HG03025 (cell line): ENCODE results near the gene RNU4-1.
"Not testable (repeated sequence)": the region's sequence is repeated elsewhere in the genome, so short reads cannot be mapped to it uniquely, and the experiment has no call there.

Source experiments
- ATAC-seq: cut with Tn5 transposase; IDR thresholded peaks from one replicate; pipeline ENCODE4 v1.9.1; 2021; ENCODE audit warnings: mild to moderate bottlenecking, moderate library complexity; ENCODE audit not compliant: unreplicated experiment, low FRiP score

The RNU4-1 gene

DNA sequence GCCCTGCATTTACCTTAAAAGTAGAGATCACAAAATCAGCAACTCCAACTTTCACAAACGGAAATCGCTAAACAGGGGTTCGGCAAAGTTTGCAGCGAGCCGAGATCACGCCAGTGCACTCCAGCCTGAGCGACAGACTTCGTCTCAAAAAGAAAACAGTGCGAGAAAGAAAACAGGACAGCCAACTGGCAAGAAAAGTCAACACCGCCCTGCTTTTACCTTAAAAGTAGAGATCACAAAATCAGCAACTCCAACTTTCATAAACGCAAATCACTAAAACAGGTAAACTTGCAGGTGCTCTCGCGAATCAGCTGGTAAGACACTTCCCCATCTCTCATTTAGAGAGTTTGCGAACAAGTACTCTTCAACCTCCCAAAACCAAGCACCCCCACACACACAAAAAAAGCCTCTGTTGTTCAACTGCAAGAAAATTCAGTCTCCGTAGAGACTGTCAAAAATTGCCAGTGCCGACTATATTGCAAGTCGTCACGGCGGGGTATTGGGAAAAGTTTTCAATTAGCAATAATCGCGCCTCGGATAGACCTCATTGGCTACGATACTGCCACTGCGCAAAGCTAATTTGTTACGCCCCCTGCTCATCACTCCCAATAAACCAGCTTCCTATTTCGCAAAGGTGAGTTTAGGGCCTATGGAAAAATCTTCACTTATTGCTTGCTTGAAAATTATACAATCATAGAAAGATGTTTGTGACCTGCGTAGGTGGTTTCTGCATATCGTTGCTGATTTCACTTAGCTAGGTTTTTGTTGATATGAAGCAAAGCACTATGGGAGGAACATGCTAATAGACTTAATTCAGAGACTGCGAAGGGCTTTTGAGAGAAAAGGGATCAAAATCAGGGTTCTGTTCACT lies at the start of gene RNU4-1:
RNU4-1 (minus strand) TSS at position 577 of the 871 bp plus-strand sequence.
- ATAC-seq = peak; percentile 37

DNA sequence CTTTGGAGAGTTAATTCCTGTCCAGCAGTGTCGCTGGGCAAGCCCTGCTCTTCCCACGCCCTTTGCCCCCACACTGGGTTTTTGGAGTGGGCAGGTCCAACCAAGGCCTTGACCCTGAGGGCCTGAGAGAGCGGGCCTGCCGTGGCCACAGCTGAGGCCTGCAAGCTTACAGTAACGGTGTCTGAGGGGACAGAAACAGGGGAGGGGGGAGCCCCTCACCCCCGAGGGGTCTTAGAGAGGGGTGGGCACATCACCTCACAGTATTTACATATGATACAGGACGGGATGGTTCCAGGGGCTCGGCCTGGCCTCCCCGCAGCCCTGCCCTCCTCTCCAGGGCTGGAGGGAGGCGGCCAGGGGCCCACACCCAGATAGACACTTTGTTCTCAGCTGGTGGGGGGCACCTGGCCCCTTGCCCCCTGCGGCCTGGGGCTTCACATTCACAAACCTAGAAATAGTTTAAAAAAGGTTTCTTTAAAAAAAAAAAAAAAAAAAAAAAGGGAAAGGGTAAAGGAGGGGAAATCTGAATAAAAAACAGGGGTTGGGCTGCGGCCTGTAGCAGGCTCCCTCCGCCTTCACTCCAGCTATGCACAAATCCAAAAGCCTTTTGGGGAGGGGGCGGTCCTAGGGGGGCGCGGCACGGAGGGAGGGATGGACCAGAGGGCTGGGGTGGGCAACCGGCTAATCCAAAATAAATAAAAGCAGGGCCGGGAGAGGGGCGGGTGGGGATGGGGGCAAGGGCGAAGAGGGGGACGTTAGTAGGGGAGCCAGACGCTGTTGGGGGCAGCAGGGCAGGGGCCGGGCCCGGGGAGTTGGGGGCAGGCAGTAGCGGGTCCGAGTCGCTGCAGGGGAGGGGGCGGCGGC lies 49.4 kb upstream of the RNU4-1 start:
- no peak for ATAC-seq

DNA sequence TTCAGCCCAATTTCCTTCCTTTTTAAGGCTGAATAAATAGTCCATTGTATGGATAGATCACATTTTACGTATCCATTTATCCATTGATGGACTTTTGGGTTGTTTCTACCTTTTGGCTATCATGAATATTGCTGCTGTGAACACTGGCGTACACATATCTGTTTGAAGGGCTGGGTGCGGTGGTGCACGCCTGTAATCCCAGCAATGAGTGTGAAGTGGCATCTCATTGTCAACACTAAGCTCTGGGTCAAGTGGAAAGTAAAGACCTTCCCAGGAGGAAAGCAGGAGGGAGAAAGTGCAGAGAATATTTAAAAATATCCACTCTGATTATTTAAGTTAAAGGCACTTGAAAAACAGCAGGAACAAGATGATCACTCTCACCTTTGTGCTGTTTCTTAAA lies 46.2 kb upstream of the RNU4-1 start:
- no peak for ATAC-seq

DNA sequence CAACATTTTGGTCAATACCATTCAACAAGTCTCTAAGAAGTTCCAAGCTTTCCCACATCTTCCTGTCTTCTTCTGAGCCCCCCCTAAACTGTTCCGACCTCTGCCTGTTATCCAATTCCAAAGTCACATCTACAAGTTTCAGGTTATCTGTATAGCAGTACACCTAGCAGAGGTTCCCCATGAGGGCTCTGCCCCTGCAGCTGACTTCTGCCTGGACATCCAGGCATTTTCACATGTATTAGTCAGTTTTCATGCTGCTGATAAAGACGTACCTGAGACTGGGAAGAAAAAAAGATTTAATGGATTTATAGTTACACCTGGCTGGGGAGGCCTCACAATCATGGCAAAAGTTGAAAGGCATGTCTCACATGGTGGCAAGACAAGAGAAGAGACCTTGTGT lies 44.7 kb upstream of the RNU4-1 start:
- ATAC-seq = no peak

DNA sequence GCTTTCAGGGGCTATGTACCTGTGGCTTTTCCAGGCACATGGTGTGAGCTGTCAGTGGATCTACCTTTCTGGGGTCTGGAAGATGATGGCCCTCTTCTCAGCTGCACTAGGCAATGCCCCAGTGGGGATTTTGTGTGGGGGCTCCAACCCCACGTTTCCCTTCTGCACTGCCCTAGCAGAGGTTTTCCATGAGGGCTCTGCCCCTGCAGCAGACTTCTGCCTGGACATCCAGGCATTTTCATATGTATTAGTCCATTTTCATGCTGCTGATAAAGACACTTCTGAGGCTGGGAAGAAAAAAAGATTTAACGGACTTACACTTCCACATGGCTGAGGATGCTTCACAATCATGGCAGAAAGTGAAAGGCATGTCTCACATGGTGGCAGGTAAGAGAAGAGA lies 43.4 kb upstream of the RNU4-1 start:
- ATAC-seq = not testable (repeated sequence)

DNA sequence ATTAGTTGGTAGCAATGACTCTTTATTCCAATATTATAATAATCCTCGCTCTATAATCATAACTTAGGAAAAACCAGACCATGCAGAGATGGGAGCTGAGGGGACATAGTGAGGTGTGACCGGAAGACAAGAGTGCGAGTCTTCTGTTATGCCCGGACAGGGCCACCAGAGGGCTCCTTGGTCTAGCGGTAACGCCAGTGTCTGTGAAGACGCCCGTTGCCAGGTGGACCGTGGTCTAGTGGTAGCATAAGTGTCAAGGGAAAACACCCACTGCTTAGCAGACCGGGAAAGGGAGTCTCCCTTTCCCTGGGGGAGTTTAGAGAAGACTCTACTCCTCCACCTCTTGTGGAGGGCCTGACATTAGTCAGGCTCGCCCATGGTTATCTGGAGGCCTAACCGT lies 42.4 kb upstream of the RNU4-1 start:
- ATAC-seq = not testable (repeated sequence)

DNA sequence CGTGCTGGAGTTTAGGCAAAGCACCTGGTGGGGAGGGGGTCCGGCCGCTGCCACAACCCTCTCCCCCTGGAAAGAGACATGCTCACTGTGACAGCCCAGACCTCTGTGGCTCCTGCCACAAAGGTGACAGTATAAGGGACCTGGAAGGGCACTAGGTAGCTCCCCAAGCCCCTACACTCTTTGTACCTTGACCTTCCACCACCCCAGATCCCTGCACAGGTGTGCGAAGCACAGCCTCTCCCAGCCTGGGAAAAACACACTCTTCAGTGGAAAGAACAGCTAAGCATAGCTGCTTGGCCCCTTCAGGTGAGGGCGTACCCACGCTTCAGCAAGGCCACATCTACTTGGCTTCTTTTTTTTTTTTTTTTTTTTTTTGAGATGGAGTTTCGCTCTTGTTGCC lies 39.5 kb upstream of the RNU4-1 start:
- no peak for ATAC-seq

DNA sequence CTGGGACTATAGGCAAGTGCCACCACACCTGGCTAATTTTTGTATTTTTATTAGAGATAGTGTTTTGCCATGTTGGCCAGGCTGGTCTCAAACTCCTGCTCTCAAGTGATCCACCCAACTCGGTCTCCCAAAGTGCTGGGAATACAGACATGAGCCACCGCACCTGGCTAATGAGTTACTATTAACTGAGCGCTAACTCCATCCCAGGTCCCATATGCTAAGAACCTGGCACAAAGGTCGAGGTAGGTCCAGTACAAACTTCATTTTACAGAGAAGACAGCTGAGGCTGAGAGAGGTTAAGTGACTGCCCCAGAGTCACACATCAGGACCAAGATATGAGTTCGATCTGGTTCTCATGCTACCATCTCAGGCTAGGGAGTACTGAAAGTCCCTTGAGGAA lies 39.0 kb upstream of the RNU4-1 start:
- ATAC-seq = no peak

DNA sequence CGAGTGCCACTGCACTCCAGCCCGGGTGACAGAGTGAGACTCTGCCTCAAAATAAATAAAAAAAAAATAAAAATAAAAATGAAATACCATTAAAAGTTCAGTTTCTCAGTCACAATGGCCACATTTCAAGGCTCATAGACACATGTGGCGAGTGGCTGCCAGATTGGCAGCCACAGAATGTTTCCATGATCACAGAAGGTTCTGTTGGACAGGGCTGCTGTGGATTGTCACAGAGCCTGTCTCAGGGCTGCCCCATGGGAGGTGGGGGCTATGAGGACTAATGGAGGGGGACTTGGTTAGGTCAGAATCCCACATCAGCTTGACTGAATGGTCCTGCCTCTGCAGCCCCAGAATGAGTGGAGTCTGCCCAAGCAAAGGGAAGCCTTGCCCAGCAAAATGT lies 38.4 kb upstream of the RNU4-1 start:
- ATAC-seq = no peak

DNA sequence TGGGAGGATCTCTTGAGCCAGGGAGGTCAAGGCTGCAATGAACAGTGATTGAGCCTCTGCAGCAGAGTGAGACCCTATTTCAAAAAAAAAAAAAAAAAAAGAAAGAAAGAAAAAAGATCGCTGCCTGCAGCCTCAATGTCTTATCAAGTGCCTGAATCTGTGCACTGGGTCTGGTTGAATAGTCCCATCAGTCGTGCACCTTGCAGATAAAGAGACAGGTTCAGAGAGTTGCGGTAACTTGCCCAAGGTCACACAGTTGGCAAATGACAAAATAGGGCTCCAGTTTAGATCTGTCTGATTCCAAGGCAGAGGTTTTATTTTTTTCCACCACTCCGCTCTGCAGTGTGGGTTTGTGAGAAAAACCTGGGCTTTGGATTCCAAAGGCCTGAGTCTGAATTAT lies 35.2 kb upstream of the RNU4-1 start:
- ATAC-seq = no peak

DNA sequence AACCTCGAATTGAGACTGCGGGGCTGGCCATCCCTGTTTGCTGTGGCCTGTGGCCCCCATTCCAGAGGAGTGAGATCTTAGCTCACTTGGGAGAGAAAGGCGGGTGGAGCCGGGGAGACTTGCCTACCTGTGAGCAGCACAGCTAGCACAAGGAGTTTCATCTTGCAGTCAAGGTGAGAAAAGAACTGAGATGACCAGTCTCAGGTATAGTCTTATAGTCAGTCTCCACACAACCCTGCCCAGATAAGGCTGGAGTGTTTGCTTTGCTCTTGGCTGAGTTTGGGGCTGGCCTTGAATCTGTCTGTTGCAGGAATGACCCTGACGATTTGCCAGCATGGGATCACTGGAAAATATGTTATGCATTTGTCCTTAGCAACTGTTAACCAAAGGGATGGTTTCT lies 34.6 kb upstream of the RNU4-1 start, which contains the start of gene PLA2G1B:
PLA2G1B (minus strand) TSS at position 187 of the 400 bp plus-strand sequence; CDS start at position 161, 26 bp downstream.
- ATAC-seq = no peak

DNA sequence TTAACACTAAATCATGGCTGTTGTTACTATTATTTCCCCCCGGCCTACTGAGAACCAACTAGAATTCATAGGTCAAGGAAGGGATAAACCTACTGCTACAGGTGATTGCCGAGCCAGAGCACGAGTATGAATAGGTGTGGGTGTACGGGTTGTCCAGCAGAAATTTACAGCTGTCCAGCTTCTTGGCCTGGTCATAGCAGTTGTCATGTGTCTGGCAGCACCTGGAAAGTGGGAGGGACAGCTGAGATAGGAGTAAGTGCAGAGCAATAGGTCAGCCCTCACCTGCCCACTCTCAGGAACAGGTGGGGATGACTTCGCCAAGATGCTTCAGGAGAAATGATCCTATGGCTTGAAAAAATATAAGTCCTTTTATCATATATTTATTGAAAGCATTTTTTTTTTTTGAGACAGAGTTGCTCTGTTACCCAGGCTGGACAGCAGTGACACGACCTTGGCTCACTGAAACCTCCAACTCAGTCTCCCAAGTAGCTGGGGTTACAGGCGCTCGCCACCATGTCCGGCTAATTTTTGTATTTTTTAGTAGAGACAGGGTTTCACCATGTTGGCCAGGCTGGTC lies 31.9 kb upstream of the RNU4-1 start:
- no peak for ATAC-seq

DNA sequence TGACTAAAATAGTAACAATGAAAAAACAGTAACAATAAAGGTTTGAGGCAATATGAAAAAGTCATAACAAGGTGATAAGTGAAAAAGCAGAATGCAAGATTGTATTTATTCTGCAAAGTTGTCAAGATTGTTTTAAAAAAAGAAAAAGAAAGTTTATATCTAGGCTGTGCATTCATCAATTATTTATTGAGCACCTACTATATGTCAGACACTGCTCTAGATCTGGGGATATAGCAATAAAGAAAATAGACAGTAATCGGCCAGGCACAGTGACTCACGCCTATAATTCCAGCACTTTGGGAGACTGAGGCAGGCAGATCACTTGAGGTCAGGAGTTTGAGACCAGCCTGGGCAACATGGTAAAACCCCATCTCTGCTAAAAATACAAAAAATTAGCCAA lies 30.7 kb upstream of the RNU4-1 start:
- no peak for ATAC-seq

DNA sequence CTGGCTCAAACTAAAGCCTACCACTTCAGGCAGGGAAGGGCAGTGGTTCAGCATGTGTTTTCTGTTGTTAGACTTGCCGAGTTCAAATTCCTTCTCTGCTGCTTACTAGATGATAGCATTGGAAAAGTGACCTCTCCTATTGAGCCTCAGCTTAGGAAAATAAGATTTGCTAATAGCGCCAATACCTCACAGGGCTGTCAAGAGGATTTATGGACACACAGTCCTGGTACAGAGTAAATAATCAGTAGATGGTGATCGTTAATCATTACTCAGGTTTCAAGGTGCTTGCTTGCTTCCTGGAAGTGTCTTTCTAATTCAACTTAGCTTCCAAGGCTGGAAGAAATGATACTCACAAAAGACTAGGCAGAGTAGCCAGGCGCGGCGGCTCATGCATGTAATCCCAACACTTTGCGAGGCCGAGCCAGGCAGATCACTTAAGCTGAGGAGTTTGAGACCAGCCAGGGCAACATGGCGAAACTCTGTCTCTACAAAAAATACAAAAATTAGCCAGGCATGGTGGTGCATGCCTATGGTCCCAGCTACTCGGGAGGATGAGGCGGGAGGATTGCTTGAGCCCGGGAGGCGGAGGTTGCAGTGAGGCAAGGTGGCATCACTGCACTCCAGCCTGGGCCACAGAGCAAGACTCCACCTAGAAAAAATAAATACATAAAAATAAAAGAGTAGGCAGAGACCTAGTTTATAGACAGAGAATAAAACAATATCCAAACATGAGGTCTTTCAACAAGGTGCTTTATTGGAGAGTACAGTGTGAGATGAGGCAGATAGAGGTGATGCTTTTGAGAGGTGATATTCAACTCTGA lies 28.6 kb upstream of the RNU4-1 start:
- ATAC-seq = no peak

DNA sequence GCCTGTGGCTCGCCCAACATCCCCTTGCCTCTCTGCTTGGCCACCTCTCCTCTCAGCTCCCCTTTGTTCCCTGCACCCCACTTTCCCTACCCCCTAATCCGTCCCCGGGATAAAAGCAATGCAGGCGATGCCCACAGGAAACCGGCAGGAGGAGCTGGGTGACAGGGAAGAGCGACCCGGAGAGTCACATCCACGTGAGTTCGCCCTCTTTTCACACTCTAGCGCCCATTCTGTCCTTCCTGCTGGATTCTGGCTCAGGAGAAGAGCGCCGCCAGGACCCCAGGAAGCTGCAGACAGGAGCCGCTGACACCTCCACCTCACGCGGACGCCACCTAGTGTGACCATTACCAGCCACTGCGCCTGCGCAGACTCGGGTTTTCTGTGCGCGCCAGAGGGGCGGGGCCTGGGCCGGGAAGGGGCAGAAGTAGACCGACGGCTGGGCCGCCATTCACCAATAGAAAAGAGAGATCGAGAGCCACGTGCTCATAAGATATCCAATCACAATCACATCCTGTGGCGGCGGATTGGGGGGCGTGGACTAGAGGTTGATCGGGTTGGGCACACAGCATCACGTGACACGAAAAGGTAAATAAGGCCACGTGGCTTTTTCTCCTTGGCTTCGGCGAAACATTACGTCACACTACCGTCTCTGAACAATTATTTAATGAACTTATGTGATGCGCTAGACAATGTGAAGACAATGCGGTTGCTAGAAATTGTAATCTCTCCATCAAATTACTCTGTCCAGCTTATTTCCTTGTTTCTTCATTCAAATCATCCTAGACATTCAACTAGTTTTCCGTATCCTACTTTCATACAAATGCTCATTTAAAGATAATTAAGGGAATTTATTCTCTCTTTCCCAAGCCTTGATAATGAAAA lies 24.4 kb upstream of the RNU4-1 start:
- peak; percentile 94 for ATAC-seq

DNA sequence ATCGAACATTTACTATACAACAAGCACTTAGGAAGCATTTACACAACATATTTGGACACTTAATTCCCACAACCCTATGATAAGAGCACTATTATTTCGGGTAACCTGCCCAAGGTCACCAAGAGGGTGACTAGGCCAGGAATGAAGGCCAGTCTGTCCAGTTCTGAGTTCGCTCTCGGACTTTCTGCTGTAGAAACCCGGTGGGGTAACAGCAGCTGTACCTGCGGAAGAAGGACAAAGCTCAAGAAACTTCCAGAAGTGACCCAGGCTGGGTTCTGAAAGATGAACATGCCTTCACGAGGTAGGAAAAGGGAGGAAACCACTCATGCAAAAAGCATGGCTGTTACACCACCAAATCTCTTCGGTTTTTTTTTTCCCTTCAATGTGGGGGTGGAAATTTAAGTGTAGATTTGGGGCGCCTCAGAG lies 23.8 kb upstream of the RNU4-1 start:
- no peak for ATAC-seq

DNA sequence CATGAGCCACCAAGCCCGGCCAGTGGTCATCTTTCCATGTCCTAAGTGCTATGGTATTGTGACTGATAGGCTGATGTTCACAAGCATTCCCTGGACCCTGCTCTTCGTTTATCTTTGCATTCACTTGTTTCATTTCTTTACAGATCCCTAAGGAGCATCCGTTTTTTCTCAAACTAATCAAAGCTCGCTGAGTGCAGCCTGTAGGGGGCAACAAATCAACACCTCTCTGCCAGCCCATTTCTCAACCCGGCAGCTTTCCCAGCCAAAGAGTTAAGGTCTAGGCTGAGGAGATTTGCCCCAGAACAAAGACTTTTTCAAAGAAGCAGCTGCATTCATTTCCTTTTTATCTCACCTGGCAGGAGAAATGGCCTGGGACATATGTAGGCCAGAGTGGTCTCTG lies 21.2 kb upstream of the RNU4-1 start:
- no peak for ATAC-seq

DNA sequence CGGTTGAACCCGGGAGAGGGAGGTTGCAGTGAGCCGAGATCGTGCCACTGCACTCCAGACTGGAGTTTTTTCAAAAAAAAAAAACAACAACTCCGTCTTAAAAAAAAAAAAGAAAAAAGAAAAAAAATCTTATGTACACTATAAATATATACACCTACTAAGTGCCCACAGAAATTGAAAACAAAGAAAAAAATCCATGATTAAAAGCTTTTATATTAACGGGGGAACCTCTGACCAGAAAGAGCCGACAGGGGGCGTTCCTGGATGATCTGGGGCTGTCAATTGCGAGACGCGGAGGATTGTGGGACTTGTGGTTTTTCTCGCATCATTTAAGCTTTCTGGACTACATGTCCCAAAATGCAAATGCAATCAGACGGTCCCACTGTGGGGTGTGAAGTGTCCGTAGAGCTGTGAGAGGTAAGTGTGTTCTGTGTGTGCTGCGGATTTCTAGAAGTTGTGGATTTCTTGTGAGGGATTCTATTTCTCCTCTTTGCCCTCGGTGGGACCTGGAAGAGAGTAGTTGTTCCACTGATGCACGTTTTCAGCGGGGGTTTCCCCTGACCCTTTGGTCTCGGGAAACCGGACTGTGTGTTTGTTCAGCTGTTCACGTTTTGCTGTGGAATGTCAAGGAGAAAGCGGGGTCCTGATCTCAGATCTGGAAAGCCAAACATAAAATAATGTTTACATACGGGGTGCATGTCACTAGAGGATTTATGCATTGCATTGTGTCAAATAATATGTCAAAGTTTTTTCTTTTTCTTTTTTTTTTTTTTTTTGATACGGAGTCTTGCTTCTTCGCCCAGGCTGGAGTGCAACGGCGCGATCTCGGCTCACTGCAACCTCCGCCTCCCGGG lies 9.2 kb upstream of the RNU4-1 start, which contains the start of gene SIRT4:
SIRT4 (plus strand) TSS at position 360 of the 854 bp plus-strand sequence. CDS start 1,241 bp downstream, outside the sequence.
- peak; percentile 73 for ATAC-seq
